ENCODE results near the gene ESR2.
A peak's percentile ranks its signal among the peaks of the same experiment; 100 is the strongest.

The ESR2 gene

DNA sequence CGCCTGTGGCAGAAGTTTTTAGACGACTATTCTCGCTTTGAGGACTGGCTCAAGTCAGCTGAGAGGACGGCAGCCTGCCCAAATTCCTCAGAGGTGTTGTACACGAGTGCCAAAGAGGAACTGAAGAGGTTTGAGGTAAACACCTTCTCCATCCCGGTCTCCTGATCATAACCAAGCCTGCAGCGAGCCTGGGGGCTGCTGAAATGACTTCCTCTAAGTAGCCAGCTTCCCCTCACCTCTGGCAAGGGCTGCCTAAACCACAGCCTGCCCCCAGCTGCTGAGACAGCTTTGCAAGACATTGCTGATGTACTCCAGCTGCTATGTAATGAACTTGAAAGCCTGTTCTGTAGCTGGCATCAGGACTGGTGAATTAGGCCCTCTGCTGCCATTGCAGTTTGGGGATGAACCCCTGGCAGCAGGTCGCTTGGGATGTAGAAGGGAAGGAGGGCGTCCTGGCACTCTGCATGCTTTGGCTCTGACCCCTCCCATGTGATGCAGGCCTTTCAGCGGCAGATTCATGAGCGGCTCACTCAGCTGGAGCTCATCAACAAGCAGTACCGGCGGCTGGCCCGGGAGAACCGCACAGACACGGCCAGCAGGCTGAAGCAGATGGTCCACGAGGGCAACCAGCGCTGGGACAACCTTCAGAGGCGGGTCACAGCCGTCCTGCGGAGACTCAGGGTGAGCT, 84.6 kb downstream of the ESR2 start:
- no peaks in the 10 kb centered on the region for H3K27me3 ChIP-seq (replicated peaks; ENCODE audit: control insufficient read depth, insufficient read depth, low read length)
- DNase-seq (ENCODE audit: extremely low read depth, insufficient read length), result peak; percentile 34
- H3K36me3 ChIP-seq (ENCODE audit: control insufficient read depth, insufficient read depth, low read length), result peaks cover 18% of the 10 kb centered on the region
- H3K4me3 ChIP-seq (replicated peaks; ENCODE audit: low read depth, low read length), result no peak overlapping the region
- TF ChIP-seq, protein P1, sequence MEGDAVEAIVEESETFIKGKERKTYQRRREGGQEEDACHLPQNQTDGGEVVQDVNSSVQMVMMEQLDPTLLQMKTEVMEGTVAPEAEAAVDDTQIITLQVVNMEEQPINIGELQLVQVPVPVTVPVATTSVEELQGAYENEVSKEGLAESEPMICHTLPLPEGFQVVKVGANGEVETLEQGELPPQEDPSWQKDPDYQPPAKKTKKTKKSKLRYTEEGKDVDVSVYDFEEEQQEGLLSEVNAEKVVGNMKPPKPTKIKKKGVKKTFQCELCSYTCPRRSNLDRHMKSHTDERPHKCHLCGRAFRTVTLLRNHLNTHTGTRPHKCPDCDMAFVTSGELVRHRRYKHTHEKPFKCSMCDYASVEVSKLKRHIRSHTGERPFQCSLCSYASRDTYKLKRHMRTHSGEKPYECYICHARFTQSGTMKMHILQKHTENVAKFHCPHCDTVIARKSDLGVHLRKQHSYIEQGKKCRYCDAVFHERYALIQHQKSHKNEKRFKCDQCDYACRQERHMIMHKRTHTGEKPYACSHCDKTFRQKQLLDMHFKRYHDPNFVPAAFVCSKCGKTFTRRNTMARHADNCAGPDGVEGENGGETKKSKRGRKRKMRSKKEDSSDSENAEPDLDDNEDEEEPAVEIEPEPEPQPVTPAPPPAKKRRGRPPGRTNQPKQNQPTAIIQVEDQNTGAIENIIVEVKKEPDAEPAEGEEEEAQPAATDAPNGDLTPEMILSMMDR (IDR thresholded peaks at IDR 0.05; ENCODE audit: insufficient read depth, low read length, poor library complexity, severe bottlenecking), result no peak

DNA sequence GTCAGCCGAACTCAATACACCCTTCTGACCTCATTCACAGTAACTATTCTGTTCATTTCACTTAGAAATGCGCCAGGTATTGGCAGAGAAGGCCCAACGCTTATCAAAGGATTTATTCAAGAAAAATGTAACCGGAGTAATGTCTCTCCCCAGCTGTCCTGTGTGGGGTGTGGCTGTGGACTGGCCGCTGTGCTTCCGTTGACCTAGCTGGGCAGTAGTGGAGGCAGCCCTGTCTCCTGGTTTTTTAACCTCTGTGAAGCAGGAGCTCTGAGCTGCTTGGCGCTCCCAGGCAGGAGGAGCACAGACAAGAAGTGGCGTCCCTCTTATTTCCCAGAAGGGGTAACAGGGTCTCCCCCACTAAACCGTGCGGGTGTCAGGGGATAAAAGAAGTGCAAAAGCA, 85.2 kb downstream of the ESR2 start:
- DNase-seq (ENCODE audit: extremely low read depth, insufficient read length), result no peak
- Histone ChIP-seq H3K36me3 (ENCODE audit: control insufficient read depth, insufficient read depth, low read length) (peaks cover 13% of the 10 kb centered on the region), H3K27me3 (replicated peaks; ENCODE audit: control insufficient read depth, insufficient read depth, low read length) (no peaks in the 10 kb centered on the region), H3K4me3 (replicated peaks; ENCODE audit: low read depth, low read length) (no peak overlapping the region)
- TF ChIP-seq, protein P1 (IDR thresholded peaks at IDR 0.05; ENCODE audit: insufficient read depth, low read length, poor library complexity, severe bottlenecking), result no peak

DNA sequence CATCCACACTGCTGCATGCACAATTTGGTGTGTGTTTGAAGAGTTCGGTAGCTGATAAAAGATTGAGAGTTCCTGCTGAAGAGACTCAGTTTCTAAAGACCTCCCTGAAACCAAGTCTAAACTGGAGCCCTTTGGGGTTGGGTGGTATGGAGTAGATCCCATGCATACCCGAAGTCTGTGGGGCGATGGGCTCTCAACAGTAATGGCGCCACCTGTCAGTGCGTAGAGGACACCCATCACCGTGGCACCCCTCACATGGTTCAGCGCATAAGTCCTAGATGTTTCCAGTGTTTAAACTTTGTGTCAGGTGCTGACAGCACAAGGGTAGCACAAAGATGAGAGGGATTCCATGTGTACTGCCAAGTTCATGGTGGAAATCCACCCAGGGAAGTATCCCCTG, 85.9 kb downstream of the ESR2 start:
- TF ChIP-seq, protein P1 (IDR thresholded peaks at IDR 0.05; ENCODE audit: insufficient read depth, low read length, poor library complexity, severe bottlenecking), result no peak
- peaks cover 12% of the 10 kb centered on the region for H3K36me3 ChIP-seq (ENCODE audit: control insufficient read depth, insufficient read depth, low read length)

DNA sequence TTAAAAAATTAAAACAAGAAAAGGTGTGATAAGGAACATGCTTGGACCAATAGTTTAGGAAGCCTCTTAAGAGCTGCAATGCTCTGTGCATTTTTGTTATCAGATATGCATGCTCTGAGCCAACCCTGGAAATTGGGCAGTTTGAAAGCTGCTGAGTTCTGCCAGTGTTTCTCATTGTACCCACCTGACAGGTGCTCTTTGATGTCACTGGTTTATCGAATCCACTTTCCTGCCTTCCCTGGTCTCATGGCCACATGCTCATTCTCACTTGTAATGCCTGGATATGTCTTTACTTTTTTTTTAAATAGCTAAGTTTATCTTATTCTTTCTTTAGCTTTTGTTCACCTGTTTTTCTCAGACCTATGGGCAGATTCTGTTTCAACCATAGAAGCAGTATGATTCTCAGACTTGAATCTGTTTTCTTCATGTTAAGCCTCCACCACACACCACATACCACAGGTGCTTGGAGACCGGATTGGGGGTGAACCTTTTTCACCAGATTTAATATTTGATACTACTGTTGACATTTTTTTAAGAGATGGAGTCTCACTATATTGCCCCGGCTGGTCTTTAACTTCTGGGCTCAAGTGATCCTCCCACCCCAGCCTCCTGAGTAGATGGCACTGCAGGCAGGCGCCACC, 90.7 kb downstream of the ESR2 start:
- H3K4me3 ChIP-seq (replicated peaks; ENCODE audit: low read depth, low read length), result no peak overlapping the region
- peaks cover 1% of the 10 kb centered on the region; the same call in 1 of the 2 replicates for H3K36me3 ChIP-seq (ENCODE audit: control insufficient read depth, insufficient read depth, low read length)
- TF ChIP-seq, protein P1 (IDR thresholded peaks at IDR 0.05; ENCODE audit: insufficient read depth, low read length, poor library complexity, severe bottlenecking), result no peak
- H3K27me3 ChIP-seq (replicated peaks; ENCODE audit: control insufficient read depth, insufficient read depth, low read length), result no peaks in the 10 kb centered on the region
- no peak for DNase-seq (ENCODE audit: extremely low read depth, insufficient read length)

More for the DNA sequence above, 85.9 kb downstream of the ESR2 start:
- no peaks in the 10 kb centered on the region for H3K27me3 ChIP-seq (replicated peaks; ENCODE audit: control insufficient read depth, insufficient read depth, low read length)
- no peak overlapping the region for H3K4me3 ChIP-seq (replicated peaks; ENCODE audit: low read depth, low read length)
- no peak for DNase-seq (ENCODE audit: extremely low read depth, insufficient read length)

DNA sequence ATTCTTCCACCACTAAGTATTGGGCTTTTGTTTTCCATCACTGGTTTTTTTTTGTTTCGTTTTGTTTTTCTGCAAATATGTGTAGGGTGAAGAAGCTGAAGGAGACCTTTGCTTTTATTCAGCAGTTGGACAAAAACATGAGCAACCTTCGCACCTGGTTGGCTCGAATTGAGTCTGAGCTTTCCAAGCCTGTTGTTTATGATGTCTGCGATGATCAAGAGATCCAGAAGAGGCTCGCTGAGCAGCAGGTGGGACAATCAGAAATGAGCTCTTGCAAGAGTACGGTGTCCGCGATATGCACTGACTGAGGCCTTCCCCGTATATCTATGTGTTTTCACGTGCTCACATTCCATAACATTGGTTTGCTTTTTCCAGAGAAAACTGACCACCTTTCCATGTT, 91.5 kb downstream of the ESR2 start:
- DNase-seq (ENCODE audit: extremely low read depth, insufficient read length), result no peak
- TF ChIP-seq, protein P1 (IDR thresholded peaks at IDR 0.05; ENCODE audit: insufficient read depth, low read length, poor library complexity, severe bottlenecking), result no peak
- no peaks in the 10 kb centered on the region; the same call in 1 of the 2 replicates for H3K36me3 ChIP-seq (ENCODE audit: control insufficient read depth, insufficient read depth, low read length)
- no peak overlapping the region for H3K4me3 ChIP-seq (replicated peaks; ENCODE audit: low read depth, low read length)
- no peaks in the 10 kb centered on the region for H3K27me3 ChIP-seq (replicated peaks; ENCODE audit: control insufficient read depth, insufficient read depth, low read length)

Measured in GM06990 (cell line).